Calu3 (cell line): Measurements from ENCODE around the gene FOXN3. TPM values are rescaled to one million over a fixed set of nuclear protein-coding genes. Genes with fewer than 3 reads are reported as not detected.
"Not testable (repeated sequence)": the region's sequence is repeated elsewhere in the genome, so short reads cannot be mapped to it uniquely, and the experiment has no call there.

Experiments used
- BruUV-seq: library from RNA; stranded (reverse); fragments of 400-500 nt; replicated peaks from 2 replicates; lab custom pipeline; 2021; lab: Mats Ljungman, UMichigan
- CTCF ChIA-PET: fragments of 300-600 bp; sonication (Branson Sonifier 250); formaldehyde crosslinking; loops from one replicate; lab custom pipeline; 2022; ENCODE audit warnings: antibody characterized with exemption; lab: Charles Lee
- DNase-seq: peaks from one replicate; pipeline ENCODE4 v3.0.0; 2022
- H3K27ac Mint-ChIP-seq: one replicate; pipeline ENCODE4 v1.8.0; 2022; ENCODE audit warnings: mixed read lengths; ENCODE audit not compliant: unreplicated experiment
- H3K27me3 Mint-ChIP-seq: one replicate; pipeline ENCODE4 v1.8.0; 2022; ENCODE audit warnings: mixed read lengths; ENCODE audit not compliant: unreplicated experiment
- H3K36me3 Mint-ChIP-seq: one replicate; pipeline ENCODE4 v1.8.0; 2022; ENCODE audit warnings: mild to moderate bottlenecking, moderate library complexity, mixed read lengths; ENCODE audit not compliant: insufficient read depth, unreplicated experiment
- H3K4me1 Mint-ChIP-seq: one replicate; pipeline ENCODE4 v1.8.0; 2022; ENCODE audit warnings: mild to moderate bottlenecking, low read depth, mixed read lengths; ENCODE audit not compliant: unreplicated experiment
- H3K4me3 Mint-ChIP-seq: one replicate; pipeline ENCODE4 v1.8.0; 2022; ENCODE audit warnings: mild to moderate bottlenecking, low read depth, moderate library complexity, mixed read lengths; ENCODE audit not compliant: unreplicated experiment
- H3K9me3 Mint-ChIP-seq: one replicate; pipeline ENCODE4 v1.8.0; 2022; ENCODE audit warnings: low read depth, mixed read lengths; ENCODE audit not compliant: unreplicated experiment
- intact Hi-C: fragments of 100-400 bp; cut with micrococcal nuclease; formaldehyde crosslinking; loops from one replicate; pipeline ENCODE4 v1.10.0; 2022; ENCODE audit not compliant: unreplicated experiment
- total RNA-seq: library from RNA; stranded (reverse); gene quantifications from 2 replicates; pipeline ENCODE4 v1.2.3, GENCODE V29; 2022
- TF ChIP-seq, protein P1 (sequence below): fragments of 200-600 bp; IDR thresholded peaks from one replicate; pipeline ENCODE4 v1.8.0; 2022; ENCODE audit warnings: antibody characterized with exemption; ENCODE audit not compliant: unreplicated experiment

Gene FOXN3
- total RNA-seq, 1 experiment from 2014 or later, result 11.8 TPM

GRCh38 chr14:89206389-89207031 is 210.5 kb downstream of the FOXN3 start:
- CTCF ChIA-PET, result no interaction called here
- H3K27ac Mint-ChIP-seq, result no peak overlapping the region
- BruUV-seq, result no TSS peak
- no peak for DNase-seq
- no peaks in the 10 kb centered on the region for H3K36me3 Mint-ChIP-seq
- H3K27me3 Mint-ChIP-seq, result no peaks in the 10 kb centered on the region
- H3K4me1 Mint-ChIP-seq, result no peaks in the 10 kb centered on the region
- H3K9me3 Mint-ChIP-seq, result peaks cover 3% of the 10 kb centered on the region
- H3K4me3 Mint-ChIP-seq, result no peak overlapping the region
- intact Hi-C loops, result no loop called here
- TF ChIP-seq, protein P1, sequence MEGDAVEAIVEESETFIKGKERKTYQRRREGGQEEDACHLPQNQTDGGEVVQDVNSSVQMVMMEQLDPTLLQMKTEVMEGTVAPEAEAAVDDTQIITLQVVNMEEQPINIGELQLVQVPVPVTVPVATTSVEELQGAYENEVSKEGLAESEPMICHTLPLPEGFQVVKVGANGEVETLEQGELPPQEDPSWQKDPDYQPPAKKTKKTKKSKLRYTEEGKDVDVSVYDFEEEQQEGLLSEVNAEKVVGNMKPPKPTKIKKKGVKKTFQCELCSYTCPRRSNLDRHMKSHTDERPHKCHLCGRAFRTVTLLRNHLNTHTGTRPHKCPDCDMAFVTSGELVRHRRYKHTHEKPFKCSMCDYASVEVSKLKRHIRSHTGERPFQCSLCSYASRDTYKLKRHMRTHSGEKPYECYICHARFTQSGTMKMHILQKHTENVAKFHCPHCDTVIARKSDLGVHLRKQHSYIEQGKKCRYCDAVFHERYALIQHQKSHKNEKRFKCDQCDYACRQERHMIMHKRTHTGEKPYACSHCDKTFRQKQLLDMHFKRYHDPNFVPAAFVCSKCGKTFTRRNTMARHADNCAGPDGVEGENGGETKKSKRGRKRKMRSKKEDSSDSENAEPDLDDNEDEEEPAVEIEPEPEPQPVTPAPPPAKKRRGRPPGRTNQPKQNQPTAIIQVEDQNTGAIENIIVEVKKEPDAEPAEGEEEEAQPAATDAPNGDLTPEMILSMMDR, result no peak

DNA sequence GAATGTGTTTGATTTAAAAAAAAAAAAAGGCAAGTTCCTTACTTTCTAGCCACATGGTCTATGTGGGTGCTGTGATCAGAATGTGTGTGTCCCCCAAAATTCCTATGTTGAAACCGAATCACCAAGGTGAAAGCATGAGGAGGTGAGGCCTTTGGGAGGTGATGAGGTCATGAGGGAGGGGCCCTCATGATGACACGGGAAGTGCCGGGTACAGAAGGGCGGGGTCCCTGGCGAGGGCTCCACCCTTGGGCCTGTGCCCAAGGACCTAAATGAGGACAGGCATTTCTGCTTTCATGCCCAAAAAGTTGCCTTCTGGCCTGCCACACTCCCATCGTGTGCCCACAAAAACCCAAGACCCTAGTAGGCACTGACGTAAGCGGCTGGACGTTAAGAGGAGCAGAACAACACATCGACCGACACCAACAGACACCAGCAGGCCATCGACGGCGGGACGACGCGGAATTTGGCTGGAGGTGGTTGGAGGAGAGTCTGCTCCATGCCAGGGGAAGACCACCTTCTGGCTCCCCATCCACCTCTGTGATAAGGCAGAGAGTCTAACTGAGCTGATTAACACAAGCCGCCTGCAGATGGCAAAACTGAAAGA is 211.8 kb downstream of the FOXN3 start:
- Mint-ChIP-seq H3K27ac (no peak overlapping the region), H3K27me3 (no peaks in the 10 kb centered on the region), H3K4me1 (no peaks in the 10 kb centered on the region), H3K4me3 (no peak overlapping the region), H3K9me3 (peaks cover 3% of the 10 kb centered on the region), H3K36me3 (no peaks in the 10 kb centered on the region)
- BruUV-seq, result no TSS peak
- TF ChIP-seq, protein P1, result no peak
- no peak for DNase-seq
- CTCF ChIA-PET, result no interaction called here
- intact Hi-C loops, result no loop called here

DNA sequence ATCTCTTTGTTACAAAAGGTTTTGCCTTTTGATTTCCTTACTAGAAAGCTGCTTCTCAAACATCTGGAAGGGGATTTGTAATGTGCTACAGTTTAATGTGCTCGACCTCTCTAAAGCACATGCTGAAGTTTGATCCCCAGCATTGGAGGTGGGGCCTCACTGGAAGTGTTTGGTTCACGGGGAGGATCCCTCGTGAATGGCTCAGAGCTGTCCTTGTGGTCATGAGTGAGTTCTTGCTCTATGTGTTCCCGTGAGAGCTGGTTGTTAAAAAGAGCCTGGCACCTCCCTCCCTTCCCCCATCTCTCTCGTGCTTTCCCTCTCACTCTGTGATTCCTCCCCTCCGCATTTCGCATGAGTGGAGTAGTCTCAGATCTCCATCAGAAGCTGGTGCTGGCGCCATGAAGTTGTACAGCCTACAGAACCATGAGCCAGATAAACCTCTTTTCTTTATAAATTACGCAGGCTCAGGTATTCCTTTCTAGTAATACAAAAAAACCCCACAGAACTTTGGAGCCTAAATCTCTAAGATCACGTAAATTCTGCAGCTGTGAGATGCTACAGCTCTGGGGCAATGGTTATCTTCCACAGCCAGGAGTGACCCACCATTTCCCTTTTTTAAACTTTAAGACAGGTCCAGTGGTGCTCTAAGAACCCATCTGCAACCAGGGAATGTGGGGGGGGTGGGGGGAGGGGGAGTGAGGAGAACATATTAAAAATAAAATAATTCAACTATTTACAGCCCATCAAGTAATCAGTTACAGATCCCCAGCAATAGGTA is 214.4 kb downstream of the FOXN3 start:
- Mint-ChIP-seq H3K9me3 (peaks cover 3% of the 10 kb centered on the region), H3K4me1 (no peaks in the 10 kb centered on the region), H3K4me3 (no peak overlapping the region), H3K27me3 (no peaks in the 10 kb centered on the region), H3K36me3 (no peaks in the 10 kb centered on the region), H3K27ac (no peak overlapping the region)
- TF ChIP-seq, protein P1, result no peak
- intact Hi-C loops, result no loop called here
- DNase-seq, result no peak
- CTCF ChIA-PET, result interaction anchor here (0.6 kb wide), 1 partner anchor 258 kb away, joined by 8 read pairs; no protein-coding TSS in a partner anchor
- BruUV-seq, result no TSS peak

DNA sequence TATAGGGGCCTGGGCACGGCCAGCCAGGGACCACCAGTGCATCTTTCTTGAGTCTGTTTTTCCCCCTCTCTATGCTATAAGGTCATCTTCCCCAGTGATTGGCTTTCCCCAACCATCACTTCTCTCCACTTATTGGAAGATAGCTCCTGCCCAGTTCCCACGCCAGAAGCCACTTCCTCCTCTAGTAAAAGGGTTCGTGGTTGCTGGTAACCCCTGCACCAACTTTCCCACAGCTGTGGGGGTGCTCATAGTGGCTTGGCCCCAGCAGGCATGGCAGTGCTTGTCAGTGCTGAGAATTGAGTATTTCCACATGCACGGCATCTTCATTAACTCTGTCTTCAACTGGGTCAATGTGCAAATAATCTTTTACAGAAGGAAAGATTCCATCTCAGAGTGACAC is 215.4 kb downstream of the FOXN3 start:
- Mint-ChIP-seq H3K4me1 (no peaks in the 10 kb centered on the region), H3K36me3 (no peaks in the 10 kb centered on the region), H3K9me3 (peaks cover 3% of the 10 kb centered on the region), H3K27ac (no peak overlapping the region), H3K27me3 (no peaks in the 10 kb centered on the region), H3K4me3 (no peak overlapping the region)
- no peak for DNase-seq
- TF ChIP-seq, protein P1, result no peak
- intact Hi-C loops, result no loop called here
- no TSS peak for BruUV-seq
- CTCF ChIA-PET, result no interaction called here

DNA sequence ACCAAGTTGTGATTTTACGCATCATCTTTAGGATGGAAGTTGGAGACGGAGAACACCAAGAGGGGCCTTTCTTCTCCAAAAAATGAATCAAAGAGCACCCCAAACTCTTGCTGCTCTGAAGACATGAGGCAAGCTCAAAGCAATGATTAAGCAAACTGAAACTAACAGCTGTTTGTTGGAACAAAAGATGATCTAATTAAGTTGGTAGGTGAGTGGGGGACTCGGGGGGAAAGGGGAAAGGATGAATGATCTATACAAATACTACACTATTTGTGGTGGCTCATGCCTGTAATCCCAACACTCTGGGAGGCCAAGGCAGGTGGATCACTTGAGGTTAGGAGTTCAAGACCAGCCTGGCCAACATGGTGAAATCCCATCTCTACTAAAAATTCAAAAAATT is 217.7 kb downstream of the FOXN3 start:
- intact Hi-C loops, BruUV-seq, H3K27me3 Mint-ChIP-seq, H3K9me3 Mint-ChIP-seq, DNase-seq, H3K4me3 Mint-ChIP-seq, H3K4me1 Mint-ChIP-seq, H3K27ac Mint-ChIP-seq, CTCF ChIA-PET, H3K36me3 Mint-ChIP-seq: not testable (repeated sequence)
